LHCN-M2 (cell line): ENCODE measurements around the gene SLC5A10. TPM values are rescaled to one million over a fixed set of nuclear protein-coding genes. Genes with fewer than 3 reads are reported as not detected.

ENCODE experiments used
- DNase-seq: peaks from one replicate; pipeline ENCODE4 v3.0.0-alpha.2; 2012; ENCODE audit warnings: low read depth
- total RNA-seq: library from RNA; depleted of rRNA; stranded (reverse); fragments of >200 nt; gene quantifications from 2 replicates; pipeline ENCODE4 v1.2.3, GENCODE V29; 2014

Gene SLC5A10
- total RNA-seq, 1 experiment from 2014 or later, result not detected

DNA sequence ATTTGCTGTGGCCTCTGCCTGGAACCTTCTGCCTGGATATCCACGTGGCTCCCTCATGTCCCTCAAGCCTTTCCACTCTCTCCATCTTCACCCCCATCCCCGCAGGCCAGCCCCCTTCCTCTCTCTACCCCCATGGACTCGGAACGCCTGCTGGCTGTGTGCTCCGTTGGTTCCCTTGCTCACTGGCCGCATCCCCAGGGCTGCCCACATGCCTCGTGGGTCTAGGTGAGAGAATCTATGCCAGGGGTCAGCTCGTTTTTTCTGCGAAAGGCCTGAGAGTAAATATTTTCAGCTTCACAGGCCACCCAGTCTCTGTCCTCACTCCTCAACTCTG, 12.0 kb downstream of the SLC5A10 start:
- no peak for DNase-seq

DNA sequence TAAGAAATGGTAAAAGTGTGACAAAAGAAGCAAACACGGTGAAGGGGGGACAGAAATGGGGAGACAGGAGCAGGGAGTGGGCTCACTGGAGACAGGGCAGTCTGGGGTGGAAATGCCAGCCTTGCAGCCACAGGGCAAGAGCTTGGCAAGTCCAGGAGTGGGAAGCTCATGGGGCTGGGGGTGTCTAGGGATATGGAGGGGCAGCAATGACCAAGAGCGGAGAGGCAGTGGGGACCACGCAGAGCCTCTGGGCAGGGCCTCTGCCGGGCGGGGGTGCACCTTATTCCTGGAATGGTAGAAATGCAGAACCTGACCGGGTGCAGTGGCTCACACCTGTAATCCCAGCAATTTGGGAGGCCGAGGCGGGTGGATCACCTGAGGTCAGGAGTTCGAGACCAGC, 12.6 kb downstream of the SLC5A10 start:
- no peak for DNase-seq

DNA sequence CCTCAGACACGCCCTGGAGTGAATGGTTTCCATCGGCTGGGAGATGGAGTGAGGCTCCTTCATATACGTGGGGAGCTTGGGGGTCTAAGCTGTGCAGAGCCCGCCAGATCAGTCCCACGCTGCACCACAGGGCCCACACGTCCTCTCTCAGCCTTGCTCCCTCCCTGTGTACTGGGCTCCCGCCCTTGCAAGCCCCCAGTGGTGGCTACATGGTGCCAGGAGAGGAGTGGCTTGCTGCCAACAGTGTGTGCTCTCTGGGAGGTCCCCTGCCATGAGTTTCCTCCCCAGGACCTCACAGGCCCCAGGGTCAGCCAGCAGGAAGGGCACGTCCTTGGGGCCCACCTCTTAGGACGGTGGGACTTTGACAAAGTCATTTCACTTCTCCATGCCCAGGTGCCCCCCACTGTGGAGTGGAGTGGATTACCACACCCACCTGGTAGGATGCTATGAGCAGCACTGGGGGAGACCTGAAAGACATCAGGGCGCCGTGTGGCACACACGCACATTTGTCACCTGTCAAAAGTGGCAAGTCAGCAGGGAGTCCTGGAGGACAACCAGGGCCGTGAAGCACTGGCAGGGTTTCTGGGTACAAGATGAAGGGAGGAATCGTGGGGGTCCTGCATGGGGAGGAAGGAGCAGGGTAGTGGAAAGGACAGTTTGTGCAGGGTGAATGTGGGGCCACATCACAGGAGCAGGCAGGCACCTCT, 13.7 kb downstream of the SLC5A10 start:
- no peak for DNase-seq

DNA sequence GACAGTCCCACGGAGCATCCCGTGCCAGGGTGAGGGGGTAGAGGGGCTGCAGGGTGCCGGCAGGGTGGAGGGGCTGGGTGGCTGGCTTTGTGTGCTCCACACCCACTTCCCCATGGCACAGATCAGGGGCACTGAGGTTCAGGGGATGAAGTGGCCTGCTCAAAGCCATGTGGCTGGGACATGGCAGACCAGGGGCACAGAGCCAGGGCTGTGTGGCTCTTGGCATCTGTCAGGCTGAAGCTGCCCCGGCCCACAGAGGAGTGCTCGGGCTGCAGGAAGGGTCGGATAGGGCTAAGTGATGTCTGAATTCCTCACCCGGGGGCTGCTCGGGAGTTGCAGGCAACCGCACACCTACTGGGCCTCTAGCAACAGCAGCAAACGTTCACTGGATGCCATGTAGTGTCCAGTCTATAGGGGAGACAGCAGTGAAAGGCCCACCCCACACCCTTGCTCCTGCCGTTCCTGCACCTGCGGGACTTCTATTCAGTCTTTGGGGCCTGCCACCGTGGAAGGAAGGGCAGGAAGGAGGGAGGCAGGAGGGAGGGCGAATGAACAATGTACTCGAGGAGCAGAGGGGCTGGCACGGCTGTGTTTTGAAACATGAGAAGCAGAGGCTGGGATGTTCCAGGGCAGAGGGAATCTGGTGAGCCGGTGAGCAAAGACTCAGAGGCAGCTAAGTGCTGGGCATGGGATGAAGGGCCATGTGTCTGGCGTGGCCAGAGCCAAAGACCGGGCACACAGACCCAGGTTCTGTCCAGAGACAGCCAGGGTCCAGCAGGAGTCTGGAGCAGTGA, 15.1 kb downstream of the SLC5A10 start:
- DNase-seq, result peak; percentile 14

DNA sequence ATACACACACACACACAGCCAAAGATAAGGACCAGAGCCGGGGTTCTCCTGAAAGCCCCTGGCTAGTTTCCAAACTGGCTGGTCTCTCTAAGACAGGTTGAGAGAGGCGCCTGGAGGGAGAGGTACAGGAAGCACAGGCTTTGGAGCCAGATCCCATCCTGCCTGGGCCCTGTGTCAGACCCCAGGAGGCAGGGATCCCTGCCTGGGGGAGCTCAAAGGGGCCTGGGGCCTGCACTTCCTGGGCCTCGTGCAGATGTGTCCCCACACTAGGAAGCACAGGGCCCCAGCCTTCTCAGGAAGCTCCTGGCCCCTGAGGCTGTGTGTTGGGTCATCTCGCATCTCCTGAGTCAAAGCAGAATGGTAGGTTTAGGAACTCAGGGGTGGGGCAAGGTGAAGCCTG, 16.0 kb downstream of the SLC5A10 start:
- DNase-seq, result no peak

DNA sequence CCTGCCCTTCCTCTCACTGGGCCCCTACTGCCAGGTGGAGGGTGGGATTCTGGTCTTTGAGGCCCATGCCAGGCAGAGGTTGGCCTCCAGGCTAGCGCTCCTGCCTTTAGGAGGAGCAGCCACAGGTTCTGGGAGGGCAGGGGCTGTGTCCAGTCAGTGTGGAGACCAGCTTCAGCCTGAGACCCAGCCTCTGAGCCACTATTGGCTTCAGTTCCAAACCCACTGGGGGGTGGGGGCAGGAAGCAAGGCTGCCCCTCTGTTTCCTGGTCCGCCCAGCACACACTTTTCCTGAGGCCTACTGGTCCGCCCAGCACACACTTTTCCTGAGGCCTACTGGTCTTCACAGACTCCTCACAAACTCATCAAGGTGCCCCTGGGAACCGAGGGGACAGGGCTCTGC, 16.4 kb downstream of the SLC5A10 start:
- DNase-seq, result no peak

DNA sequence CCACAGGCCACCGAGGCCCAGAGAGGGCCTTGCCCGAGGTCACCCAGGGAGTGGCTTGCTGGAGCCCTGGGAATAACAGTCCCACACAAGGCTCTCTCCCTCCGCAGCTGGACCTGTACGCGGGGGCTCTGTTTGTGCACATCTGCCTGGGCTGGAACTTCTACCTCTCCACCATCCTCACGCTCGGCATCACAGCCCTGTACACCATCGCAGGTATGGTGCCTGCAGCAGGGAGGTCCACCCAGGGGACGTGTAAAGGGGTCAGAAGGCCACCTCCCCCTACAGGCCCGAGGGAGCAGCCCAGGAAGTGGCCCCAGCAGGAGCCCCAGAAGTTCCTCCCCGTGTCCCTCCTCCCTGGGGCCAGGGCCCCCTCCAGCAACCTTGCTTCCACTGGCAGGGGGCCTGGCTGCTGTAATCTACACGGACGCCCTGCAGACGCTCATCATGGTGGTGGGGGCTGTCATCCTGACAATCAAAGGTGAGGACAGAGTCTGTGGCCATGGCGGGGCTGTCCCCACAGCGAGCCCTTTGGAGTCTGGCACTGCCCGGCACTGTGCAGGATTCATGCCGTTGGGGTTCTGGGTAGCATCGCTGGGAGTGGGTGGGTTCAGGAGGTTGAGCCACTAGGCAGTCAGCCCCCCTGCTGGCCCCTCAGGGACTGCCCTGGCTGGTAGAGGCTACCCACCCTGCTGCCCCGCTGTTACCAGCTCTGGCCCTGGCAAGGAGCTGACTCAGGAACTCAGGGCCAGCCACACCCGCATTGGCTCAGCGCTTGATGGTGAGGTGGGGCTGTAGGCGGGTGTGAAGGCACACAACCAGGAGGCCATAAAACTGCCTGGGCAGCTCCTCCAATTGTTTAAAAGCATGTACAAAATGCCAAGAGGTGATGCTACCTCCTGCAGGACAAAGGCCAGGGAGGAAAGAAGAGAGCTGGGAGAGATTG, 17.3 kb downstream of the SLC5A10 start:
- no peak for DNase-seq

DNA sequence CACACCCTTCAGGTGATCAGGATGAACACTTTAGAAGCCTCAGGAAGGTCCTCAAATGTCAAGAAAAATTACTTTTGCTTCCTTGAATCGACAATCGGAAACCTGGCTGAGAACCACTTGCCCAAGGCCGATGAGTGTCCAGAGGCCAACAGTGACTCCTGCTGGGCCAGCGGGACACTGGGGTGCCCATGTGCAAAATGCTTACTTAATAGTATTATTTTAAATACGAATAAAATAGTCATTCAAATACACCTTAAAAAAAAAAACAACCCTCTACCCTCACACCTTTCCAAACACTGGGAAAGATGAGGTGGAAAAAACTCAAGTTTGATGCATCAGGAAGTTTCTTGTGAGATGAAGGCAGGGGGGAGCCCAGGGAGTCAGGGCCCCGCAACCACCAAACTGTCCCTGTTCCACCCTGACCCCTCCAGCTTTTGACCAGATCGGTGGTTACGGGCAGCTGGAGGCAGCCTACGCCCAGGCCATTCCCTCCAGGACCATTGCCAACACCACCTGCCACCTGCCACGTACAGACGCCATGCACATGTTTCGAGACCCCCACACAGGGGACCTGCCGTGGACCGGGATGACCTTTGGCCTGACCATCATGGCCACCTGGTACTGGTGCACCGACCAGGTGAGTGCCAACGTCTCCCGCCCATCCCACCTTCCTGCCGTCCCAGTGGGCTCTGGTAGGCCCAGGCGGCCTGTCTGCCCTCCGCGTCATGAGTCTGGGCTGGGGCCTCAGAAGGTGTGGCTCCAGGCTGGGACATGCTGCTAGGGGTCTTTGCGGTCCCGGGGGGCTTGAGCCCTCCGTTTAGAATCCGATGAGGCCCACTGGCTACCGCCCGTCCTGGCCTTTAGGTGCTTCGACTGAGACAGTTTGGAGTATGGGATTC, 18.9 kb downstream of the SLC5A10 start:
- no peak for DNase-seq

DNA sequence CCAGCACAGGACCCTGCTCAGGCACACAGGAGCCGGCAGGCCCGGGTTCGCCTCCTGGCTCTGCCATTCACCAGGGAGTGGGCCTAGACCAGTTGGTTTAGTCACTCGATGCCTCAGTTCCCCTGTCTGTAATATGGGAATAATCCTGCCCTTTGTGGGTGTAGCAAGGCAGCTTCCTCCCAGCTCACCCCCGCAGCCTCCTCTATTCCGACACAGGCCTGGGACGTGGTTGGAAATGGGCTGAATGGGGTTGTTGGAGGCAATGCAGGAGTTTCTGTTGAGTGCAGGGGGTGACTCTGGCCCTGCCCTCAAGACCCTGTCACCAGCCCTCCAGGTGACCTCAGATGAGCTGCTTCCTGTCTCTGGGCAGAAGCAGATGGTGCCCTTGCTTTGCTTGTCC, 19.8 kb downstream of the SLC5A10 start:
- DNase-seq, result no peak

DNA sequence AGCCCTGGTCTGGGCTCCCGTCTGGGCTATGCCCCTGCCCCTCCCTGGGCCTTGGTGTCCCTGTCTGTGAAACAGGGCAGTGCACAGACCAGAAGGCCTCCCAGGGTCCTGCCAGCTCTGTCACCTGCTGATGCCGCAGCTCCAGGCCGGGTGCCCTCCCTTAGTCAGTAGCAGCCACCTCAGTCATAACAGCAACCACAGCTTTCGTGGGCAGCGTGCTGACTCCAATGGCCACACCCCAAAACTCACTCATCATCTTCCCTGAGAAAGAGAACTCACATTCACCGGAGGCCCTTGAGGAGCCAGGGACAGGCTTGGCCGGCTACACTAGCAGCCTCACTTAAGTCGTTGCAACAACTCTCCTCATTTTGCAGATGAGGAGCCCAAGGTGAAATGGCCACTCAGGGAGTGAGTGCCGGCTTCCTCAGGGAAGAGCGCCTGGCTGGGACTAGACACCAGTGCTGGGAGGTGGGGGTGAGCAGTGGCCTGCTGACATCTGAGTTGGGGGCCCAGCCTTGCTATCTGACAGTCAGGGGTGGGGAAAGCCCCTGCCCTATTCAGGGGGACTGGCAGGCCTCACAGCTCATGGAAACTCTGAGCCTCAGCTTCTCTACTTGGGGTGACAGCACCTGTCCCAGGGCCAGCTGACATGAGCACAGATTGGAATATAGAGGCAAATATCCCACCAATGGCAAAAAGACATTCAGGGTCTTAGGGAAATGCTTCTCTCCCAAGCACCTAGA, 22.6 kb downstream of the SLC5A10 start:
- DNase-seq, result peak; percentile 36

DNA sequence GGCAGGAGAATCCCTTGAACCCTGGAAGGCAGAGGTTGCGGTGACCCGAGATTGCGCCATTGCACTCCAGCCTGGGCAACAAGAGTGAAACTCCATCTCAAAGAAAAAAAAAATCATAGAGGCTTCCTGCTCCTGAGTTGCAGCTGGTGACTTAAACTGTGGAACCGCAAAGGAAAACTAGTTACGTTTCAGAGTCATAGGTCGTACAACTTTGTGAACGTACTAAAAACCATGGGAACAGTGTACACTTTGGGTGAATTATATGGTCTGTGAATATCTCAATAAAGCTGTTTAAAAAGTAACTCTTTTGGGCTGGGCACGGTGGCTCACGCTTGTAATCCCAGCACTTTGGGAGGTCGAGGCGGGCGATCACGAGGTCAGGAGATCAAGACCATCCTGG, 23.6 kb downstream of the SLC5A10 start:
- no peak for DNase-seq

DNA sequence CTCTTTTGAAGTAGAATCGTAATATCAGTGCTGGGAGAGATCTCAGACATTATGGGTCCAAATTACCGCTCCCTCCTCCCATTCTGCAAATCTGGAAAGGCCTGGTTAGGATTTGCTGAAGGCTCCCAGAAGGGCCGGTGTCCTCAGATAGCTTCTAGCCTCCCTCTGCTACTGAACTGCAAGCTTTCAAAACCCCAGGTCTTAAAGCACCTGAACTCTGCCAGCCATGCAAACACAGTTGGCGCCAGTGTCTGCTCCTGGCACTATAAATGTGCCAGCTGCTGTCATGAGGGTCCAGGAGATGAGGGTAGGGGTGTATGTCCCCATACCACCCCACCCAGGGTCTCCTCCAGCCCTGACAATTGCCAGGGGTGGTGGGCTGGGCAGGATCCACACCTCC, 24.2 kb downstream of the SLC5A10 start:
- no peak for DNase-seq

DNA sequence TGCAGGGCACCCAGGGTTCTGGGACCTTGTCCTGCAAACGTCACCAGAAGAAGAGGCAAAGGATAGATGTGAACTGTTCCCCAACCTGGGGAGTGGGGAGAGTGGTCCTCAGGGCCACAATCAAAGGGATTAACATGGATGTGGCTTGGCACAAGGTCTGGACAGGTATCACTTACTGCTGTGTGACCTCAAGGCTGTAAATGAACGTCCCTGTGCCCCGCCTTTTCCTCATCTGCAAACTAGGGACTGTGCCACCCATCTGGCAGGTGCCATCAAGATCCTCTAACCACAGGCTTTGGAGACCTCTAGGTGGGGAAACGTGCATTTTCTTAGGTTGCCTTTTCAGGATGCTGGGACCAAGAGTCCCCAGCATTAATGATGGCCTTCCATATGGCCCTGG, 25.1 kb downstream of the SLC5A10 start:
- DNase-seq, result no peak

DNA sequence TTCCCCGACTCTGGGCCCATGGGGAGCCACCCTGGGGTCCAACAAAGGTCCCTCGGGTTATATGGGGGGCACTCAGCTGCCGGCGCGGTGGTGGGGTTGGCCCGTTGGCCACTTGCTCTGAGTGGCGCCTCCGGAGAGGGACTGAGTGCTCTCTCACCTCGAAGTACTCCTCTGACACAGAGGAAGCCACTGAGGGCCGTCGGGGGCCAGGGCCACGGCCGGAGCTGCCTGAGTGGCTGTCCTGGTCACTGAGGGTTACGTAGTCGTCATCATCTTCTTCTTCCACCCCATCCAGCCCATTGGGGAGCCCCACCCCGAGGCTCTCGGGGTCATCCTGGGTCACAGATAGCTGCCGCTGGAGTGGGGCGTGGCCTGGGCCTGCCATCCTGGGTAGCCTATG, 25.7 kb downstream of the SLC5A10 start:
- DNase-seq, result no peak

DNA sequence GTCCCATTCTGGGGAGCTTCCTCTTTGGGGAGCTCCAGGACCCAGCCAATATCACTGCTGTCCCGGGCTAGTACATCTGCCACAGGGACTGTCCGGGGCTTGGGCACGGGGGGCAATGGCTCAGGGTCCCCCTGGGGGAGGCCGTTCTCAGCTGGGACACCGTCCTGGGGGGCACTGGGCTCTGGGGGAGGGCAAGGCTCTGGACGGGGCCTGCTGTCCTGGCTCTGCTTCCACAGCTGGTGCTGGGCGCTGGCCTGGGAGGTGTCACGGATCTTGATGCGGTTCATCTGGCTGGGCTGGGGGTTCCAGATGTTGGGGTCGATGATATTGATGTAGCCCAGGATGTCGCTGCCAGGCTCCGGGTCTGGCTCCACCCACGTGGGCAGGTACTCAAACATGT, 26.1 kb downstream of the SLC5A10 start:
- DNase-seq, result no peak

DNA sequence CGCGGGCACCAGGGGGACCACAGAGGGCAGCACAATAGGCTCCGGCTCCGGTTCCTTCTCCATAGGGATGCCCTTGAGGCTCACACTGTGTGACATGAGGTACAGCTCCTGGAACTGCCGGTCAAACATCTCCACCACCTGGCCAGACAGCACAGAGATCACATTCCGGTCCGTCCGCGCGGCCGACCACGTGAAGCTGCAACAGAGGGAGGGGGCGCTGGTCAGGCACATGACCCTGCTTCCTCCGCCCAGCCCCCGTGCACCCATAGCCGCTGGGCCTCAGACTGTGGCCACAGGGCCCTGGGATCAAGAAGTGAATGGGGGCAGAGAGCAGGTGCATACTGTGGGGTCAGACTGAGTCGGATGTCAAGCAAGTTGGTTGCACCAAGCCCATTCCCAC, 26.7 kb downstream of the SLC5A10 start:
- DNase-seq, result no peak

DNA sequence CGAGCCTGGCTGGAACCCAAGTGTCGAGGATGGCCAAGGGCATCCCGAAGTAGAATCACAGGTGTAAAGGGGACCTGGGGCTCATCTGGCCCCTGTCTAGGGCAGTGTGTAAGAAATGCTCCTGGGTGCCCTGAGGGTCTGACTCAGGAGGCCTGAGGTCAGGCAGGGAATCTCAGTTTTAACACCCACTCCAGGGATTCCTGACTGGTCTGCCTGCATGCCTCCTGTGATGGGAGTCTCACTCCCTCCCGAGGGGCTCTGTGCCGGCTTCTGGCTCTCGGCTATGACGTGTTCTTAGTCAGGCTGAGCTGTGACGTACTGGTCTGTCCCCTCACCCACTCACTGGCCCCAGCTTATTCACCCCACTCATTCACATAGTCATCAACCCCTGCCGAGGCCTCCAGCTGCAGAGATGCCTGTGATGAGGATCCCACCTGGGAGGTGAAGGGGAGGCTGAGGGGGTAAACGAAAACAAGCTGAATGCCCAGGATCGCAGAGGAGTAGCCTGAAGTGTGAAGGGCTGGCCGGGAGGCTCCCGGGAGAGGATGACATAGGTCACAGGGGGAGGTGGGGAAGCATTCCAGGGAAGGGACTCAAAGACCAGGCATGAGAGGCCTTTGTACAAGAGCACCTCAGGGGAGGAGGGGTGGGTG, 28.8 kb downstream of the SLC5A10 start:
- DNase-seq, result peak; percentile 10

DNA sequence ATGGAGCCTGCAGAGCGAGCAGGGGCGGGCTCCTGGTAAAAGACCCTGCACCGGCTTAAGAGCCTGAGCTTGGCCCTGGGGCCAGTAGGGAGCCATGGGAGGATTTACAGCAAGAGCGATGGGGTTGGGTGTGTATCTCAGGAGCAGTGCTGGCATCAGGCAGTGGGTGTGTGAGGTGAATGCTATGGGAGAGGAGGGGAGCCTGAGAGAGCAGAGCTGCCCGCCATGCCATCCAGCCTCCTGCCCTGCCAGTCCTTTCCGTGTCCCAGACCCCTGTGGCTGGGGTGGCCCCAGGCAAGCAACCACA, 29.3 kb downstream of the SLC5A10 start:
- DNase-seq, result no peak

DNA sequence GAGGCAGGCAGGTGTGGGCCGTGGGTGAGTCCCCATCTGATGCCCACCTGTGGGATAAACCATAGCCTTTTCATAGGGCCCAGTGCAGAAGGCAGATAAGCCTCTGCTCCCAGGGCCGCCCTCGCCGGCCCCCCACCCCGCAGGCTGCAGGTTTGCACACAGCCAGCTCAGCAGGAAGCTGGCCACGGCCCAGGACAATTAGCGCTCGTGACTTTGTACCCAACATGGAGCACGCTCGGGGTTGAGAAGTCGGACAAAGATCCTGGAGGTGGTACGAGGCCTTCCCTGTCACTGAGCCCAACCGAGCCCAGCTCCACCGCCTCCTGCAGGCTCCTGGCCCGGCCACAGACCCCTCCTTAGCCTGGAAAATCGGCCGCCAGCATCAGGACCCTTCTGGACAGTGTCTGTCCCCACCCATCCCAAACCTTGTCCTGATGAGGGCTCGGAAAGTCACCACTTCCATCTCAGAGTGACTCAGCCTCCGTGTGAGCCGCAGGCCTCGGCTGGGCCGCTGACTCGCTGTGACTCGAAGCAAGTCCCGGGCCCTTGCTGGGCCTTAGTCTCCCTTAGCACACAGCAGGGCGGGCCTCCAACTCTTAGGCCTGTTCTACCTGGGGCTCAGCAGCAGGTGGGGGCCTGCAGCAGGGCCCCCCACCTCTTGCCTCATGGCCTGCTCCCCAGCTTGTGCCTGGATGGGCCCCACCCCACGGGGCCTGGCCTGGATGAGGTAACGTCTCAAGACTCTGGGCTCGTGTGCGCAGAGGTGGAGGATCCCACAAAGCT, 29.9 kb downstream of the SLC5A10 start:
- DNase-seq, result peak; percentile 56
